ENCODE results near the gene B3GNT3.

Gene B3GNT3

DNA sequence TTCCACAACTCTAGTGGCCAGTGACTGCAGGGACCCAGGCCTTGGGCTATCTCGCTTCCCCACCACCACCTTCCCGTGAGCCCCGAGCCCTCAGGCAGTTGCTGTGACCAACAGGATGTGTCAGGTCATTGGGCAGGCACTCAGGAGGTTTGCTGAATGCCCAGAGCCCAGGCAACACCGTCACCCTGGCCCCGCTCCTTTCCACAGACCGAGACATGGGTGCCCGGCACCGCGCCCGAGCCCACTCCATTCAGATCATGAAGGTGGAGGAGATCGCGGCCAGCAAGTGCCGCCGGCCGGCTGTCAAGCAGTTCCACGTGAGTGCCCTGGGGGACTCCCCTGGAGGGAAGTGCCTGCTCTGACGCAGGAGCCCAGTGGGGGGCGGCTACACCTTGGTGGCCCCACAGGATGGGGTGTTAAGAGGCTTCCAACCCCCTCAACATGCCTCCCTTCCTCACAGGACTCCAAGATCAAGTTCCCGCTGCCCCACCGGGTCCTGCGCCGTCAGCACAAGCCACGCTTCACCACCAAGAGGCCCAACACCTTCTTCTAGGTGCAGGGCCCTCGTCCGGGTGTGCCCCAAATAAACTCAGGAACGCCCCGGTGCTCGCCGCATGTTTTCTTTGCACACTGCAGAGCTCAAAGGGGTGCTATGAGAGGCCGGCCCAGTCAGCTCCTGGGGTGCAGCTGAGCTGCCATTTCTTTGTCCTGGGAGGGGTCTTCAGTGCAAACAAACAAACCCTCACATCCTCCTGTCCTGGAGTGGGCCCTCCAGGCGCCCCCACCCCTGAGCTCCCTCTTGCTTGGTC is 68.0 kb downstream of the B3GNT3 start:
- DNase-seq: peak; percentile 36

Measured in CD4-positive, alpha-beta T cell treated with Interferon gamma for 1 hour (primary cell).